Lung (tissue), 12 donors: ENCODE data around the gene MAL. TPM values are rescaled to one million over a fixed set of nuclear protein-coding genes. Genes with fewer than 3 reads are reported as not detected.

Experiments used
- ATAC-seq: fragments of 200-7000 bp; cut with Tn5 transposase; one replicate; pipeline ENCODE4 v1.9.1; 2020; ENCODE audit warnings: moderate number of reproducible peaks; ENCODE audit not compliant: insufficient read depth, low FRiP score
- DNase-seq, 3 donors: peaks; one replicate each; pipeline ENCODE4 v3.0.0-alpha.2; 2013 to 2017
- H3K27ac ChIP-seq, 2 donors: one replicate each; pipeline ENCODE4 v1.5.1; 2013; ENCODE audit warnings: mild to moderate bottlenecking in 2 of 2, moderate library complexity in 2 of 2, control low read depth in 1 of 2, inconsistent platforms in 1 of 2, low read depth in 1 of 2, low read length in 1 of 2
- H3K27me3 ChIP-seq, 3 donors: one replicate each; pipeline ENCODE4 v1.5.1; 2013; ENCODE audit warnings: low read length in 2 of 3; ENCODE audit not compliant: control insufficient read depth in 3 of 3, insufficient read depth in 3 of 3
- H3K36me3 ChIP-seq, 4 donors: one replicate each; pipeline ENCODE4 v1.5.1; 2013; ENCODE audit warnings: low read length in 4 of 4, mild to moderate bottlenecking in 1 of 4, moderate library complexity in 1 of 4; ENCODE audit not compliant: control insufficient read depth in 4 of 4, insufficient read depth in 4 of 4
- H3K4me1 ChIP-seq, 5 donors: one replicate each; pipeline ENCODE4 v1.5.1; 2013; ENCODE audit warnings: low read length in 5 of 5, mild to moderate bottlenecking in 2 of 5, moderate library complexity in 1 of 5; ENCODE audit not compliant: control insufficient read depth in 5 of 5, insufficient read depth in 5 of 5
- H3K4me3 ChIP-seq: one replicate; pipeline ENCODE4 v1.5.1; 2013; ENCODE audit warnings: mild to moderate bottlenecking, control low read depth, moderate library complexity
- H3K9ac ChIP-seq, 2 donors: one replicate each; pipeline ENCODE4 v1.5.1; 2013; ENCODE audit warnings: low read length in 2 of 2, control low read depth in 1 of 2; ENCODE audit not compliant: insufficient read depth in 1 of 2
- H3K9me3 ChIP-seq, 4 donors: one replicate each; pipeline ENCODE4 v1.5.1; 2013; ENCODE audit warnings: low read length in 3 of 4, mild to moderate bottlenecking in 1 of 4, moderate library complexity in 1 of 4; ENCODE audit not compliant: control insufficient read depth in 4 of 4, insufficient read depth in 3 of 4
- WGBS, 2 donors: extraction: QIAGEN DNeasy Blood & Tissue Kit; methylation state at CpG; one replicate each; pipeline ENCODE4 v1.1.7; 2013; 5-methylcytosine and 5-hydroxymethylcytosine counted together
- polyA plus RNA-seq, 2 donors: library from polyadenylated mRNA; stranded (reverse); fragments of 200-250 nt; gene quantifications; one replicate each; pipeline ENCODE4 v1.2.1, GENCODE V29; 2013
- total RNA-seq, 2 donors: library from RNA; depleted of rRNA in 1 of 2; stranded (reverse); fragments of >200 nt in 1 of 2; gene quantifications; one replicate each; pipeline ENCODE4 v1.2.1, GENCODE V29; 2014 to 2021
- TF ChIP-seq, protein P1 (sequence below): IDR thresholded peaks from 2 replicates; pipeline ENCODE4 v1.5.1; 2012; ENCODE audit warnings: mild to moderate bottlenecking; ENCODE audit errors: control extremely low read depth, extremely low read depth
- donor health status: control.
- donor health status: control.
- donor health status: Bipolar disorder and iron deficiency.
- donor health status: healthy.
- donor health status: DM: yes; HTN: yes; CAD: no.

MAL gene
- total and polyA plus RNA-seq, 4 donors = 1.3 to 19.0 (median 10.5) TPM

DNA sequence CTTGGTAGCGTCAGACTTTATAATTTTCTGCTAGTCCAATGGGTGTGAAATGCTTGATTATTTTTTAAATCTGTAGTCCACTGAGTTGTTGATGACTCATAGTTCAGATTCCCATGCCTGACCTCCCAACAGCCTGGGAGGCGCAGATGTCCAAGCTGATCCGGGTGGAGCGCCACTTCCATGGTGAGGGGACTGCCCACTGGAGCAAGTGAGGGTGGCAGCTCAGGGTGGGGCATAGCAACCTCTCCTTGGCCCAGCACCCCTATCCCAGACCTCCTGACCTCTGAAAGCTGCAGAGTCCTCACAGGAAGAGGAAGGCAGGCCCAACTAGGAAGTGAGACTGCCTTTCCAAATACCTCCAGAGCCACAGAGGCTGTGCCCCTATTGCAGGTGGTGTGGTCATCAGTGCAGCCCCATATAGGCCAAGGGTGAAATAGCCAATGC, 4.4 kb downstream of the MAL start:
- no peaks in the 10 kb centered on the region for H3K36me3 ChIP-seq
- no peak overlapping the region for H3K9ac ChIP-seq
- no peak for DNase-seq
- ATAC-seq = no peak
- H3K27ac ChIP-seq = no peak overlapping the region
- peaks cover 0 to 15% (median 4%) of the 10 kb centered on the region in 5 donors for H3K4me1 ChIP-seq
- H3K27me3 ChIP-seq = peaks cover 2 to 46% (median 35%) of the 10 kb centered on the region in 3 donors
- no peak overlapping the region for H3K4me3 ChIP-seq
- 85 to 95% methylated on average over 4 of the region's 4 CpGs for WGBS, 2 donors
- peaks cover 0 to 1% (median 0%) of the 10 kb centered on the region in 4 donors for H3K9me3 ChIP-seq
- TF ChIP-seq, protein P1, sequence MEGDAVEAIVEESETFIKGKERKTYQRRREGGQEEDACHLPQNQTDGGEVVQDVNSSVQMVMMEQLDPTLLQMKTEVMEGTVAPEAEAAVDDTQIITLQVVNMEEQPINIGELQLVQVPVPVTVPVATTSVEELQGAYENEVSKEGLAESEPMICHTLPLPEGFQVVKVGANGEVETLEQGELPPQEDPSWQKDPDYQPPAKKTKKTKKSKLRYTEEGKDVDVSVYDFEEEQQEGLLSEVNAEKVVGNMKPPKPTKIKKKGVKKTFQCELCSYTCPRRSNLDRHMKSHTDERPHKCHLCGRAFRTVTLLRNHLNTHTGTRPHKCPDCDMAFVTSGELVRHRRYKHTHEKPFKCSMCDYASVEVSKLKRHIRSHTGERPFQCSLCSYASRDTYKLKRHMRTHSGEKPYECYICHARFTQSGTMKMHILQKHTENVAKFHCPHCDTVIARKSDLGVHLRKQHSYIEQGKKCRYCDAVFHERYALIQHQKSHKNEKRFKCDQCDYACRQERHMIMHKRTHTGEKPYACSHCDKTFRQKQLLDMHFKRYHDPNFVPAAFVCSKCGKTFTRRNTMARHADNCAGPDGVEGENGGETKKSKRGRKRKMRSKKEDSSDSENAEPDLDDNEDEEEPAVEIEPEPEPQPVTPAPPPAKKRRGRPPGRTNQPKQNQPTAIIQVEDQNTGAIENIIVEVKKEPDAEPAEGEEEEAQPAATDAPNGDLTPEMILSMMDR = no peak

DNA sequence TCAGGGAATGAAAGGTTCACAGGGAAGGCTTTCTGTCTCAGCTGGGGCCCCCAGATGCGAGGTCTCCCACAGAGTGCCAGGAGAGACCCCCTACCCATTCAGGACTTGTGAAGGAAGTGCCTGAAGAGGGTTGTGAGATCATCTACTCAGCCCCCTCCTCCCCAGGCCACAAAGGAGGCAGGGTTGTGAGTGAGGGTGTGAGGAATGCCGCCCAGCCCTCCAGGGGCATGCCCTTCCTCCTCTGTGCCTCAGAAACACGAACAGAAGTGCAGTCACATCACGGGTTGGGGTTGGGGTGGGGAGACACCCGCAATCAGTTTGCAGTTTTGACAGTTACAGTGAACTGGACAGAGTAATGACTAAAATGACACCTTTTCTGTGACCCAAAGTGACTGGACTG, 5.0 kb downstream of the MAL start:
- peaks cover 0 to 44% (median 36%) of the 10 kb centered on the region in 3 donors for H3K27me3 ChIP-seq
- no peaks in the 10 kb centered on the region for H3K36me3 ChIP-seq
- ATAC-seq = no peak
- peaks cover 0 to 10% (median 4%) of the 10 kb centered on the region in 5 donors for H3K4me1 ChIP-seq
- H3K27ac ChIP-seq = no peak overlapping the region
- DNase-seq = no peak
- H3K9me3 ChIP-seq = no peaks in the 10 kb centered on the region
- no peak overlapping the region for H3K9ac ChIP-seq
- H3K4me3 ChIP-seq = no peak overlapping the region
- WGBS, 2 donors = 57 to 68% methylated on average over 5 of the region's 5 CpGs
- TF ChIP-seq, protein P1 = no peak

- H3K9me3 ChIP-seq = no peaks in the 10 kb centered on the region
- no peaks in the 10 kb centered on the region for H3K36me3 ChIP-seq
- peaks cover 0 to 5% (median under 1%) of the 10 kb centered on the region in 5 donors for H3K4me1 ChIP-seq
- WGBS, 2 donors = 72 to 90% methylated on average over 7 of the region's 7 CpGs
- ATAC-seq (no peak), DNase-seq (no peak)
- no peak overlapping the region for H3K4me3 ChIP-seq
- no peak overlapping the region for H3K9ac ChIP-seq
- H3K27me3 ChIP-seq = peaks cover 0 to 37% (median 31%) of the 10 kb centered on the region in 3 donors
- no peak overlapping the region for H3K27ac ChIP-seq
- TF ChIP-seq, protein P1 = no peak
Observed at GRCh38 chr2:95031076-95031725, 5.7 kb downstream of the MAL start.

DNA sequence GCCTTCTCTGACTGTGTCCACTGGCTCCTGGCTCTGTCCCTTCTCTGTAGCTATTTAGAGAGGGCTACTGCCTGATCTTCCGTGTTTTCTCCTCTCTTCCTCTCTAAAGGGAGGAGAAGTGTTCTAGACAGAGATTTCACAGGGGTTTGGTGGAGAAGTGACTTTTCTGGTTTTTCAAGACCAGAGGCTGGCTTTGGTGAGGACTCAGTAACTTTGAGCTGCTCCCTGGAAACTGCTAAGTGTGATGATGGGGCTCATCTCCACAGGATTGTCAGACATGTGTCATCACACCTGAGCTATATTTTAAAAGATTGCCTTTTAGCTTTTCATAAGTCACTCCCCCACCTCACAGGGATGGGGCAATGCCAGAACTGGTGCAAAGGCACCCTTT, 6.2 kb downstream of the MAL start:
- Histone ChIP-seq H3K27me3 (peaks cover 0 to 33% (median 29%) of the 10 kb centered on the region in 3 donors), H3K4me3 (no peak overlapping the region)
- WGBS, 2 donors = 52 to 69% methylated on average over 1 of the region's 1 CpG

More for the DNA sequence above, 6.2 kb downstream of the MAL start:
- Histone ChIP-seq H3K4me1 (peaks cover 0 to 5% (median 1%) of the 10 kb centered on the region in 5 donors), H3K36me3 (no peaks in the 10 kb centered on the region), H3K27ac (no peak overlapping the region), H3K9ac (no peak overlapping the region), H3K9me3 (no peaks in the 10 kb centered on the region)
- TF ChIP-seq, protein P1 = no peak
- ATAC-seq (no peak), DNase-seq (no peak)
